MM.1S (cell line): Measurements from ENCODE around the gene EDEM3.

Experiments used
- DNase-seq: peaks from one replicate; pipeline ENCODE4 v3.0.0-alpha.2; 2015
- H2AFZ ChIP-seq: fragments of 300-600 bp; sonication (generic); 2 replicates; pipeline ENCODE4 v1.6.0; 2016; ENCODE audit warnings: antibody characterized with exemption, low read length
- H3F3A ChIP-seq: fragments of 300-600 bp; sonication (generic); 2 replicates; pipeline ENCODE4 v1.6.1; 2016; ENCODE audit warnings: mild to moderate bottlenecking, antibody characterized with exemption, low read length, moderate library complexity, mixed read lengths; ENCODE audit not compliant: insufficient read depth
- H3K27ac ChIP-seq: fragments of 300-600 bp; sonication (generic); 2 replicates; pipeline ENCODE4 v1.5.1; 2016; ENCODE audit warnings: mild to moderate bottlenecking, low read length
- H3K27me3 ChIP-seq: fragments of 300-600 bp; sonication (generic); replicated peaks from 2 replicates; pipeline ENCODE4 v1.6.0; 2016; ENCODE audit warnings: low read length; ENCODE audit not compliant: insufficient read depth
- H3K36me3 ChIP-seq: fragments of 300-600 bp; sonication (generic); replicated peaks from 2 replicates; pipeline ENCODE4 v1.6.1; 2016; ENCODE audit warnings: mild to moderate bottlenecking, low read length, mixed read lengths; ENCODE audit not compliant: insufficient read depth
- H3K4me1 ChIP-seq: fragments of 300-600 bp; sonication (generic); 2 replicates; pipeline ENCODE4 v1.6.1; 2016; ENCODE audit warnings: low read length, mixed read lengths
- H3K4me2 ChIP-seq: fragments of 300-600 bp; sonication (generic); 2 replicates; pipeline ENCODE4 v1.6.0; 2016; ENCODE audit warnings: low read depth, low read length
- H3K4me3 ChIP-seq: fragments of 300-600 bp; sonication (generic); 2 replicates; pipeline ENCODE4 v1.5.1; 2016; ENCODE audit warnings: low read length, mixed read lengths
- H3K79me2 ChIP-seq: fragments of 300-600 bp; sonication (generic); 2 replicates; pipeline ENCODE4 v1.6.1; 2016; ENCODE audit warnings: mixed run types, low read length, mixed read lengths
- H3K9ac ChIP-seq: fragments of 300-600 bp; sonication (generic); 2 replicates; pipeline ENCODE4 v1.6.1; 2016; ENCODE audit warnings: low read length, mixed read lengths
- H3K9me2 ChIP-seq: fragments of 300-600 bp; sonication (generic); replicated peaks from 2 replicates; pipeline ENCODE4 v1.6.1; 2016; ENCODE audit warnings: mild to moderate bottlenecking, low read length, mixed read lengths; ENCODE audit not compliant: insufficient read depth
- H3K9me3 ChIP-seq: fragments of 300-600 bp; sonication (generic); replicated peaks from 2 replicates; pipeline ENCODE4 v1.6.1; 2016; ENCODE audit warnings: mild to moderate bottlenecking, low read length, mixed read lengths; ENCODE audit not compliant: insufficient read depth
- H4K20me1 ChIP-seq: fragments of 300-600 bp; sonication (generic); 2 replicates; pipeline ENCODE4 v1.6.1; 2016; ENCODE audit warnings: mild to moderate bottlenecking, low read length, moderate library complexity, mixed read lengths; ENCODE audit not compliant: insufficient read depth
- EZH2 ChIP-seq: fragments of 300-600 bp; sonication (generic); optimal IDR thresholded peaks from 2 replicates; pipeline ENCODE3; 2017; ENCODE audit warnings: low read depth, mild to moderate bottlenecking, antibody characterized with exemption, low read length, mixed read lengths
- EZH2phosphoT487 ChIP-seq: fragments of 300-600 bp; sonication (generic); IDR thresholded peaks from 2 replicates; pipeline ENCODE4 v1.6.1; 2018; ENCODE audit warnings: antibody characterized with exemption, low read length
- TF ChIP-seq, protein P1 (sequence below): fragments of 300-600 bp; sonication (generic); IDR thresholded peaks from 2 replicates; pipeline ENCODE4 v1.5.1; 2016; ENCODE audit warnings: antibody characterized with exemption, low read length, mixed read lengths

The EDEM3 gene

DNA sequence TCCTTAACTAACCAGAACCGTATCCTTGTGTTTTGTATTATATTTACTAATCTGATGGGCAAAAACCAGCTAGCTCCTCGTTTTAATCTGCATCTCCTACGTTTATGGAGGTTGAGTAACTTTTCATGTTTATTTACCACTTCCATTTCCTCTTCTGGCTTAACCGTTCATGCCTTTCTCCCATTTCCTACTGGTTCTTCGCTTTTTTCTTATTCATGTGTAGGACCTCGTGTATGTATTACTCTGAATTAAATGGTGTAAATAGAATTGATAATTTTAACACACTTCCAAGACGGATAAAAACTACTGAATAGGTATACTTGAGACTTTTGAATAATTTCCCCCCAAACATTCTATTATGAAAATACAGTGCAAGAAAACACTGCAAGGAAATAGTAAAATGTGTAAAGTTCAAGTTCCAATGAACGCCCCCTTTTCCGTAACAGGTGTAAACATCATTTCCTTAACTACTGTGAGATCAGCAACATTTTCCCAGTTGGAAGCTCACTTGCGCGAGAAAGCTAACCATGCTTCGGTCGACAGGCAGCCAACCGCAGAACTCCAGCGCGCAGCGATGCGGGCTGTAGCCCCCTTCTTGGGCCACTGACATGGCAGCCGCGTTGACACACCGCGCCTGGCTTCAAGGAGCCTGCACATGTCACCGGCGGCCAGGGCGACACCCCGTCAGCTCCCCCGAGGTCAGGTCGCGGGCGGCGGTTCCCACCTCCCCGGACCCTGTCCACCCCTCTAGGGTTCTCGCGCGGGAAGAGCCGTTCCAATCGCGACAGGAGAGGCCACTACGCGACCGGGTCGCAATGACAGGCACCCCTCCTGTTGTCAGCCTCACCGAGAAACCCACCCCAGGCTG, 816 bp downstream of the EDEM3 start:
- peak overlapping the region; percentile 97 for H3K9ac ChIP-seq
- TF ChIP-seq EZH2phosphoT487 = no peak
- TF ChIP-seq, protein P1, sequence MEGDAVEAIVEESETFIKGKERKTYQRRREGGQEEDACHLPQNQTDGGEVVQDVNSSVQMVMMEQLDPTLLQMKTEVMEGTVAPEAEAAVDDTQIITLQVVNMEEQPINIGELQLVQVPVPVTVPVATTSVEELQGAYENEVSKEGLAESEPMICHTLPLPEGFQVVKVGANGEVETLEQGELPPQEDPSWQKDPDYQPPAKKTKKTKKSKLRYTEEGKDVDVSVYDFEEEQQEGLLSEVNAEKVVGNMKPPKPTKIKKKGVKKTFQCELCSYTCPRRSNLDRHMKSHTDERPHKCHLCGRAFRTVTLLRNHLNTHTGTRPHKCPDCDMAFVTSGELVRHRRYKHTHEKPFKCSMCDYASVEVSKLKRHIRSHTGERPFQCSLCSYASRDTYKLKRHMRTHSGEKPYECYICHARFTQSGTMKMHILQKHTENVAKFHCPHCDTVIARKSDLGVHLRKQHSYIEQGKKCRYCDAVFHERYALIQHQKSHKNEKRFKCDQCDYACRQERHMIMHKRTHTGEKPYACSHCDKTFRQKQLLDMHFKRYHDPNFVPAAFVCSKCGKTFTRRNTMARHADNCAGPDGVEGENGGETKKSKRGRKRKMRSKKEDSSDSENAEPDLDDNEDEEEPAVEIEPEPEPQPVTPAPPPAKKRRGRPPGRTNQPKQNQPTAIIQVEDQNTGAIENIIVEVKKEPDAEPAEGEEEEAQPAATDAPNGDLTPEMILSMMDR = no peak
- no peak for TF ChIP-seq EZH2
- no peaks in the 10 kb centered on the region for H3K9me2 ChIP-seq
- H3K9me3 ChIP-seq = no peaks in the 10 kb centered on the region
- peaks cover 27% of the 10 kb centered on the region for H3F3A ChIP-seq
- no peaks in the 10 kb centered on the region for H4K20me1 ChIP-seq
- H3K4me3 ChIP-seq = peak overlapping the region; percentile 97
- peaks cover 4% of the 10 kb centered on the region; the same call in 1 of the 2 replicates for H3K36me3 ChIP-seq
- H3K4me1 ChIP-seq = peaks cover 34% of the 10 kb centered on the region
- H3K79me2 ChIP-seq = peaks cover 54% of the 10 kb centered on the region
- H3K4me2 ChIP-seq = peak overlapping the region; percentile 76
- H3K27ac ChIP-seq = peak overlapping the region; percentile 87
- no peaks in the 10 kb centered on the region for H3K27me3 ChIP-seq
- H2AFZ ChIP-seq = peak overlapping the region; percentile 72
- DNase-seq = peak; percentile 49

DNA sequence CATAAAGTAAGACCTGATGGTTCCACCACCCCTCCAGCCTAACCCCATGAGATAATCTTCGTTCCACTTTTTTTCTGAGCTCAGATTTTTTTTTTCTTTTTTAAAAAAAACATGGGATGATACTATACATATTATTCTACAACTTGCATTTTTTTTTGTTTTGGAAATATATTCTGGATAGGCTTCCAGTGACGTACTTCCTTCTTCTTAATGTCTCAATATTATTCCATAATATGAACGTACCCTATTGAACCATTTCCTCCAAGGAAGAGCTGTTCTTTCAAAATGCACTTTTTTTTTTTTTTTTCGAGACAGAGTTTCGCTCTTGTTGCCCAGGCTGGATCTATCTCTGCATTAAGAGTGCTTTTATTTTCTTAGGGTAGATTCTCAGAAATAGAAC, 1.5 kb downstream of the EDEM3 start:
- Histone ChIP-seq H3K9ac (peak overlapping the region; percentile 97; the same call in 1 of the 2 replicates), H3K27me3 (no peaks in the 10 kb centered on the region), H2AFZ (no peak overlapping the region), H3K4me2 (peak overlapping the region; percentile 76), H3F3A (peaks cover 33% of the 10 kb centered on the region), H3K79me2 (peaks cover 61% of the 10 kb centered on the region), H3K36me3 (peaks cover 4% of the 10 kb centered on the region; the same call in 1 of the 2 replicates), H3K4me3 (peak overlapping the region; percentile 97), H3K9me2 (no peaks in the 10 kb centered on the region), H3K27ac (peak overlapping the region; percentile 87; the same call in 1 of the 2 replicates), H3K9me3 (no peaks in the 10 kb centered on the region), H4K20me1 (no peaks in the 10 kb centered on the region), H3K4me1 (peaks cover 40% of the 10 kb centered on the region)
- TF ChIP-seq, protein P1 = no peak
- no peak for TF ChIP-seq EZH2phosphoT487
- no peak for TF ChIP-seq EZH2
- peak; percentile 17 for DNase-seq

DNA sequence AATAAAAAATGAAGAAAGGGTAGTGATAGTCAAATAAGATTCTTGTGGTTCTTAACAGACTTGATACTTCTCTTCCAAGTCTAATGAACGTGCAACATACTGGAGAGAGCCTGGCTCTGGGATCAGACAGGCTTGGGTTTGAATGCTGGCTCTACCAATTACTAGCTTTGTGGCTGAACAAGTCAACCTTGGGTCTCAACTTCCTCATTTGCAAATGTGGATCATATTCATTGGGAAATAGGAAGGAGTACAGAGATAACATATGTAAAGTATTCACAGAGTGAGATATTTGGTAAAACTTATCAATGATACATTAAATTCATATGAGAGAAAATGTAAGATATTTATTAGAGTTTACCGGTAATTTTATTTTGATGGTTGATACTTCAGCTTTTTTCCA, 2.0 kb downstream of the EDEM3 start:
- Histone ChIP-seq H3K4me2 (peak overlapping the region; percentile 76), H3K36me3 (peaks cover 4% of the 10 kb centered on the region; the same call in 1 of the 2 replicates), H3K9me2 (no peaks in the 10 kb centered on the region), H3K9ac (peak overlapping the region; percentile 97; the same call in 1 of the 2 replicates), H3K27ac (no peak overlapping the region), H3K4me1 (peaks cover 44% of the 10 kb centered on the region), H2AFZ (no peak overlapping the region), H3K4me3 (peak overlapping the region; percentile 97; the same call in 1 of the 2 replicates), H3K79me2 (peaks cover 61% of the 10 kb centered on the region), H4K20me1 (no peaks in the 10 kb centered on the region), H3K9me3 (no peaks in the 10 kb centered on the region), H3F3A (peaks cover 37% of the 10 kb centered on the region), H3K27me3 (no peaks in the 10 kb centered on the region)
- TF ChIP-seq, protein P1 = no peak
- TF ChIP-seq EZH2phosphoT487 (no peak), EZH2 (no peak)
- DNase-seq = no peak
